Embryonic facial prominence (tissue), 1 donor: Measurements from ENCODE around the gene FAM240B.

ENCODE experiments used
- DNase-seq: peaks from one replicate; pipeline ENCODE4 v3.0.0-alpha.2; 2016; ENCODE audit errors: extremely low spot score

The FAM240B gene

GRCh38 chr9:38668791-38669466 lies 51.0 kb downstream of the FAM240B start:
- DNase-seq, result no peak

GRCh38 chr9:38662763-38663593 lies 57.0 kb downstream of the FAM240B start:
- DNase-seq, result no peak

- no peak for DNase-seq
Measured at GRCh38 chr9:38659538-38659937, 60.4 kb downstream of the FAM240B start.

GRCh38 chr9:38656896-38657295 lies 63.0 kb downstream of the FAM240B start:
- no peak for DNase-seq

GRCh38 chr9:38652486-38652885 lies 67.4 kb downstream of the FAM240B start:
- DNase-seq, result no peak

- DNase-seq, result no peak
Measured at GRCh38 chr9:38652044-38652443, 67.9 kb downstream of the FAM240B start.

- no peak for DNase-seq
Measured at GRCh38 chr9:38651400-38652042, 68.4 kb downstream of the FAM240B start.

GRCh38 chr9:38650564-38650963 lies 69.4 kb downstream of the FAM240B start:
- DNase-seq, result no peak

- no peak for DNase-seq
Measured at GRCh38 chr9:38649731-38650363, 70.1 kb downstream of the FAM240B start.

- DNase-seq, result no peak
Measured at GRCh38 chr9:38644601-38645000, 75.3 kb downstream of the FAM240B start.
